Sciatic nerve (tissue), 2 donors: ENCODE results near the gene IL18R1. TPM values are rescaled to one million over a fixed set of nuclear protein-coding genes. Genes with fewer than 3 reads are reported as not detected.

Experiments used
- ATAC-seq: fragments of 200-7000 bp; cut with Tn5 transposase; one replicate; pipeline ENCODE4 v1.9.1; 2020; ENCODE audit warnings: mild to moderate bottlenecking, moderate library complexity
- DNase-seq: peaks from one replicate; pipeline ENCODE4 v3.0.0-alpha.2; 2020; ENCODE audit warnings: low spot score
- intact Hi-C: fragments of 100-400 bp; cut with DNase I; formaldehyde crosslinking; loops from one replicate; pipeline ENCODE4 v1.14.2; 2022
- total RNA-seq: library from RNA; stranded (reverse); fragmentation: NEBNext Ultra II Directional; extraction: Animal tissue kit (Norgen Biotek cat#: 25700); gene quantifications from one replicate; pipeline ENCODE4 v1.2.1, GENCODE V29; 2021
- donor health status: DM: no; HTN: no; CAD: no.
- donor health status: DM: no; HTN: no; CAD: no.

IL18R1 gene
- total RNA-seq, 1 donor from 2014 or later: 4.9 TPM

DNA sequence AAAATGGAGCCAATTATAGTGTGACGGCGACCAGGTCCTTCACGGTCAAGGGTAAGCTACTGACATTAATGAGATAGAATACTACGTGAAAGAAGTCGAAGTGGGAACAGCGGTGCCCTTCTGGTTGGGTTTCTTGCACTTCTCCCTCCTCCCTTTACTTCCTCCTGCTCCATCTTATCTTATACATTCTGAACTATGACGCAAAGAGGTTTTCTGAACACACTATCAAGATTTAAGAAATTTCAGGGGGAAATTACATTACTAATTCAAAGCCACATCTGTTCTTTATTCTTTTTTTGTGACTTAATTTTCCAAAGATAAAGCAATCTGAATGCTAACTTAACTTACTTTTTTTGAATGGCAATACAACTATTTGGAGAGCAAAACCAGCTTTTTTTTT is 14.8 kb upstream of the IL18R1 start:
- intact Hi-C loops: no loop called here
- ATAC-seq: no peak
- no peak for DNase-seq

GRCh38 chr2:102342888-102343287 is 12.7 kb upstream of the IL18R1 start:
- intact Hi-C loops: no loop called here
- ATAC-seq (no peak), DNase-seq (no peak)

DNA sequence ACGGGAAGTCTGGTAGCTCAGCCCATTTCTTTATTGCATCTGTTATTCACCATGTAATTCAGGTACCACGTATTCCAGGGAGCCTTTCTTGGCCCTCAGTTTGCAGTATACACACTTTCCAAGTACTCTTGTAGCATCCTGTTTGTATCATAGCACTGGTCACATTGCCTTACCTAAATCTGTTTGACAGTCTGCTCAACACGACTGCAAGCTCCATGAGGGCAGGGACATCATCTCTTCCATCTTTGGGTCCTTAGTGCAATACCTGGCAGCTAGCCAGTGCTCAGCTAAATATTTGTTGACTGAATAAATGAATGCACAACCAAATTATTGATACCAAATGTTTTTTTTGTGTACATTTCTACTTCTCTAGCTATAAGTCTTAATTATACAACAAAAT is 11.2 kb upstream of the IL18R1 start:
- ATAC-seq (no peak), DNase-seq (no peak)
- intact Hi-C loops: no loop called here

- intact Hi-C loops: no loop called here
- ATAC-seq (no peak), DNase-seq (no peak)
Observed at GRCh38 chr2:102345329-102345920, 10.2 kb upstream of the IL18R1 start.

- intact Hi-C loops: no loop called here
- DNase-seq (no peak), ATAC-seq (no peak)
Observed at GRCh38 chr2:102346381-102347130, 9.0 kb upstream of the IL18R1 start.

DNA sequence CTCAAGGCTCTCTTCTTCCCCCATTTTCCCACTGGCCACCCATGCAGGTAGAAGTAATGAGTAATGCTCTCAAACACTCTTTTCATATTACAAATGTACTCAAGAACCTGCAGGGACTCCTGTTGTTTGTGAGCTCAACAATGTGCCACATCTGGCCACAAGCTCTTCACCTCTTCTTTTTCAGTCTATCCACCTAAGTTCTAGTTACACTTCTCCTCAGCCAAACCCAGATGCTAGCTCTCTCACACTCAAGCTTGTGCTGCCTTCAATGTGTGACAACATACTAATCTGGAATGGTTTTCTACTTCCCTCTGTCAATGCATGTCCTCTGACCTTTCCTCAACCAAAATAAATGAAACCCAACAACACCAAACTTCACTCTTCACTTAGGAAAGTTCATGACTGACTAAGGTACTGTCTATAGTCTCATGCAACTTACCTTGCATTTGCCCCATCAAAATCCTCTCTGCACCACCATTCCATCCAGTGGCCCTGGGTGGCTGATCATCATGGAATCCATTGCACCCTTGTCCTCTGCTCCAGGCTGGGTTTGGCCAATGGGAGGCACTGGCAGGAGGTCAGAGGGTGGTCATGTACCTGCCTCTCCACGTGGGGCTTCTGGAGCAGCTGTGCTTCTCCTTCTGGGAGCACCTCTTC is 5.3 kb upstream of the IL18R1 start:
- DNase-seq (no peak), ATAC-seq (no peak)
- intact Hi-C loops: no loop called here

DNA sequence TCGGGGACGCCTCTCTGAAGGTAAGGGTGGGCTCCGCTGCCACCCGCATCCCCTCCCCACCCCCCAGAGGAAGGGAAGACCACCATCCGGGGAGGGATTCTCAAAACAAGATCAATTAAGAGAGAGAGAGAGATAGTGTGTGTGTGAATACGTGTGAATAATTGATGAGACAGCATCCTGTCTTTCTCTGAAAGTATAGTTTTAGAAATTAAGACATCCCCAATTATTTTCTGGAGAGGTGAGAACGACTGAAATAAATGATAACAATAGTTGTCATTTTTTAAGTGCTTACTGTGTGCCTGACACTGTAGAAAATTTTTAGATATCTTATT is 751 bp downstream of the IL18R1 start:
- ATAC-seq (no peak), DNase-seq (no peak)
- intact Hi-C loops: no loop called here

DNA sequence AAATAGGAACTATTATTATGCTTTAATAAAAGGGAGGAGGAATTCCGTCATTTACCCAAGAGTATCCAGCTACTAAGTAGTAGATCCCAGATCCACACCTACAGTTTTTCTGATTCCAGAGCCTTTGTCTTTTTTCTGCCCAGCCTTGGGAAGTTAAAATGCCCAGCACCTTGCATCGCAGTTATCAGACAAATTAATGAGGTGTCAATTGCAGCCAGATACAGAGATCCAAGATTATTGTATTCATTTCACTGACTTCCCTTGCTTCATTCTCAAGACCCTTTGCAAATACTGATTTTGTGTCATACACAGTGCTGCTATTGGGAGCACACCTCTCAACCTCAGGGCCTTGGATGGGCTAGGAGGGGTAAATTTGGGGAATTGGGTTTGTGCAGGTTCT is 1.1 kb downstream of the IL18R1 start:
- intact Hi-C loops: no loop called here
- DNase-seq (no peak), ATAC-seq (no peak)

GRCh38 chr2:102357937-102358336 is 2.3 kb downstream of the IL18R1 start:
- intact Hi-C loops: no loop called here
- ATAC-seq (no peak), DNase-seq (no peak)

DNA sequence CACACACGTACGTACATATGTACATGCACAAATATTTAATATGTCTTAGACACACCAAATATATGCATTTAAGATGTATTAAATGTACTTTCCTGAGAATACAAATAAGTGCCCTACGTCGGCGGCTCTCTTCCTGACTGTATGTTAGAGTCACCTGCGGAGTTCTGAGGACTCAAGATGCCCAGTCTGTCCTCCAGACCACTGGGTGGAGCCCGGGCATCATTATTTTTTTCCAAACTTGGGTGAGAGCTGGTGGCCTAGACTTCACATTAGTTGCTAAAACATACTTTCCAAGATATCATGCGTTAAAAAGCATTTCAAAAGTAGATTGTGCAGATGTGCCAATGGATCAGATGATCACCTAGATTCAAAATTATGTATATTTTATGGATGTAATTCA is 2.9 kb downstream of the IL18R1 start:
- no peak for ATAC-seq
- DNase-seq: no peak
- intact Hi-C loops: no loop called here

DNA sequence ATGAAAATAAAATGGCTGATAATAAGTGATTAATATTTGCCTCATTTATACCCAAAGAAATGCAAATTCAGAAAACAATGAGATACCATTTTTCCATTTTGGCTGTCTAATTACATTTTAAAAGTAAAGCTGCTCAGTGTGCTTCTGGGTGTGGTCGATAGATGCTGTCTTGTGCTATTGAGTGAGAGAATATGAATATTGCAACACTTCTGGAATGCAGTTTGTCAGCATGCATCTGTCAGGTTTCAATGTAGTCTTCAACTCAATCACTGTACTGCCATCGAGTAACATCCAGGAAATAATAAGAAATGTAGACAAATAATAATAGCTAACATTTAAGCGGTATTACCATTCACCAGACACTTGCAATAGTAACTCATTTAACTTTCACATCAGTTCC is 3.9 kb downstream of the IL18R1 start:
- intact Hi-C loops: no loop called here

GRCh38 chr2:102361632-102362241 is 6.1 kb downstream of the IL18R1 start:
- intact Hi-C loops: no loop called here

More for the DNA sequence above, 3.9 kb downstream of the IL18R1 start:
- DNase-seq (no peak), ATAC-seq (no peak)

DNA sequence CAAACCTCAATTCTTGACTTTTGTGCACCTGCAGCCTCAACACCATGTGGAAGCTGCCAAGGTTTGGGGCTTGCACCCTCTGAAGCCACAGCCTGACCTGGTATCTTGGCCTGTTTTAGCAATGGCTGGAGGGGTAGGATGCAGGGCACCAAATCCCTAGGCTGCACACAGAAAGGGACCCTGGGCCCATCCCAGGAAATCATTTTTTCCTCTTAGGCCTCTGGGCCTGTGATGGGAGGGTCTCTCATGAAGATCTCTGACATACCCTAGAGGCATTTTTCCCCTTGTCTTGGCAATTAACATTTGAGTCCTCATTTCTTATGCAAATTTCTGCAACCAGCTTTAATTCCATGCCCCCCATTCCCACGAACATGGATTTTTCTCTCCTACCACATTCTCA is 10.2 kb downstream of the IL18R1 start:
- intact Hi-C loops: no loop called here
- ATAC-seq: no peak
- no peak for DNase-seq

More at GRCh38 chr2:102361632-102362241, 6.1 kb downstream of the IL18R1 start:
- no peak for DNase-seq
- ATAC-seq: no peak

DNA sequence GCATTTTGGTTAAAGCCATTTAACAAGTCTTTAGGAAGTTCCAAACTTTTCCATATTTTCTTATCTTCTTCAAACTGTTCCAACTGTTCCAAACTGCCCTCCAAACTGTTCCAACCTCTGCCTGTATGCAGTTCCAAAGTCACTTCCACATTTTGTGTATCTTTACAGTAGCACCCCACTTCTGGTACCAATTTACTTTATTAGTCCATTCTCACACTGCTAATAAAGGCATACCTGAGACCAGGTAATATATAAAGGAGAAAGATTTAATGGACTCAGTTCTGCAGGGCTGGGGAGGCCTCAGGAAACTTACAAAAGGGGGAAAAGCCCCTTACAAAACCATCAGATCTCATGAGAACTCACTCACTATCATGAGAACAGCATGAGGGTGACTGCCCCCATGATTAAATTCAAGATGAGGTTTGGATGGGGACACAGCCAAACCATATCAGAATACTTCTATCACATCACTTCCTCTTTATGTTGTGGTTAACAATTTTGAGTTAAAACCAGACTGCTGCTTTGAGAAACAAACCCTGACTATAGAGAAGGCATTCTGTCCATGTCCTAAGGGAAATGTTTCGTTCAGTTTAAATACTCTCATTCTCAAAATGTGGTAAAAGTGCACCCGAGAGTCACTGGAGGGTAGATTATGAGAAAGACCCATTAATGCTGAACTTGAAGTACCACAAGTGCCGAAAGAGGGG is 11.0 kb downstream of the IL18R1 start:
- ATAC-seq (no peak), DNase-seq (no peak)
- intact Hi-C loops: no loop called here

GRCh38 chr2:102367331-102367971 is 11.9 kb downstream of the IL18R1 start:
- no peak for DNase-seq
- no peak for ATAC-seq

DNA sequence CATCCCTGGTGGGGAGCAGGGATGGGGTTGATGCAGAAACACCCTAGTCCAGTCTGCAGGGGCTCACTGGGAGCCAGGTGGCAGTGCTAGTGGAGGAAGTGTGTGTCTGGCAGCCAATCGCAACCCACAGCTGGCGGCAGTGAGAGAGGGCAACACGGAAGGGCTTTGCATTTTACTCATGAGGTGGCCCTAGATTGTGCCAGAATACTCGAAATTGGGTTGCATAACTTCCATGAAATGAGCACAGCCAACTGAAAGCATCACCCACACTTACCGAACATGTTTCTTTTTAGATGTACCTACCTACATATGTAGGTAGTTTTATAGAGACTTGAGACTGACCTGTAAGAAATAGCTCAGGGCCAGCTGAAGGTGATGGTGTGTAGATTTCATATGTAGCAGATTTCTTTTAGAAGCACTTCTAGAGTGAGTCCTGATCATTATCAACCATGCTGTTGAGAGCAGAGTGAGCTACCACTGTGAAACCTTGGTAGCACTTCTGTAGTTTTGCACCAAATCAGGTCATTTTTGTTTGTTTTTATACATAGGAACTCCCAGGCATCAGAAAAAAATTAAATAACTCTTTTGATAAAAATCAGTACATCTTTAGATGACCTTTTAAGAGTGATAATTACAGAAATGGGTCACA is 13.0 kb downstream of the IL18R1 start:
- no peak for ATAC-seq
- intact Hi-C loops: no loop called here
- no peak for DNase-seq

More at GRCh38 chr2:102367331-102367971, 11.9 kb downstream of the IL18R1 start:
- intact Hi-C loops: no loop called here

- ATAC-seq (no peak), DNase-seq (no peak)
- intact Hi-C loops: no loop called here
Observed at GRCh38 chr2:102369866-102370265, 14.3 kb downstream of the IL18R1 start.

DNA sequence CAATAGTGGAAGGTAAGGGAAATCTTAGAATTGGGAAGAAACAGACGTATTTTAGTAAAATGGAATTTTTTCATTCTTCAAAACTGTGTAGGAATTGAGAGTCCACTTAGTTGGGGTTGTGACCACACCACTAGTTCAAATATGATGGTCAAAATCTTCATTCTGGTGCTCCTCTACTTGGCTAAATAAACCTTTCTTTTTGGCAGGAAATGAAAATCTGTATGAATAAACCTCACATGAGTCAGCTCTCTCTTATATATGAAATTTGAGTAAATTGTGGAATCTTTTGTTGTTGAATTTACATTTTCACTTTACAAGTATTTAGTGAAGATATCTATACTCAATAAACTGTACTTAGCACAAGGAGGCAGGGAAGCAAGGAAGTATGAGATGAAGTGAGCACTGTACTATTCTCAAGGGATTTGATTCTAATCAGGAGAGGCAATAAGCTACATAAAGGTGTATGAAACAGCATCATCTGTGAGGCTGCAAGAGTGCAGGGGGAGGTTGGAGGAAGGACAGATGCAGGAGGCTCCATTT is 20.5 kb downstream of the IL18R1 start:
- DNase-seq: no peak
- intact Hi-C loops: no loop called here
- no peak for ATAC-seq
